Right lobe of liver (tissue), 4 donors: ENCODE measurements around the gene AADACL2.

Source experiments
- CTCF ChIP-seq, 4 donors: fragments of 200-600 bp in 3 of 4; fragments of 450-650 bp in 1 of 4; IDR thresholded peaks; one replicate each; pipeline versions ENCODE4 v1.5.1 to v1.8.0; 2016 to 2022; ENCODE audit warnings: antibody characterized with exemption in 4 of 4, mild to moderate bottlenecking in 2 of 4
- POLR2A ChIP-seq: fragments of 450-650 bp; IDR thresholded peaks from one replicate; pipeline ENCODE4 v1.6.1; 2017; ENCODE audit warnings: antibody characterized with exemption, mild to moderate bottlenecking
- donor health status: DM: no; HTN: no; CAD: no.
- donor health status: DM: no; HTN: no; CAD: no.
- donor health status: DM: no; HTN: yes; CAD: no.

- TF ChIP-seq CTCF (IDR thresholded peaks at IDR 0.05), result no peak
- no peak for TF ChIP-seq POLR2A
Observed at GRCh38 chr3:151750678-151751077, 17.0 kb downstream of the AADACL2 start.
